ENCODE data around the gene ZNF35. TPM values are rescaled to one million over a fixed set of nuclear protein-coding genes. Genes with fewer than 3 reads are reported as not detected.

The ZNF35 gene
- 1 to 10 TPM; 2.0 to 2.7 TPM for total RNA-seq

- ATAC-seq (peak; percentile 85), DNase-seq (peak; percentile 67)
- H3K9me3 Mint-ChIP-seq (ENCODE audit: low read depth): peaks cover 28% of the 10 kb centered on the region
- H3K27ac Mint-ChIP-seq: no peak within 1 kb of the TSS
- ChIA-PET CTCF (no interaction called here), POLR2A (no interaction called here)
- H3K27me3 Mint-ChIP-seq: no peaks in the 10 kb centered on the region
- peaks cover 8% of the 10 kb centered on the region for H3K4me1 Mint-ChIP-seq
- H3K4me3 Mint-ChIP-seq: peak within 1 kb of the TSS; percentile 76
- intact Hi-C loops (cut with DNase I, micrococcal nuclease): loop anchor here (1.0 to 5.0 kb wide), 3 partner anchors 23 to 39 kb away; partner anchors contain the start of gene ZNF197 (in 2 of the 2)
- H3K36me3 Mint-ChIP-seq (ENCODE audit: low read depth): peaks cover 48% of the 10 kb centered on the region
Measured at GRCh38 chr3:44648564-44649229, at the start of gene ZNF35. Gene ZNF35 (plus strand): TSS chr3:44648732. CDS start chr3:44651068, 2,336 bp downstream.

- Mint-ChIP-seq H3K9me3 (ENCODE audit: low read depth) (peaks cover 2% of the 10 kb centered on the region), H3K4me3 (no peak overlapping the region), H3K36me3 (ENCODE audit: low read depth) (no peaks in the 10 kb centered on the region), H3K27me3 (peaks cover 3% of the 10 kb centered on the region), H3K27ac (no peak overlapping the region), H3K4me1 (no peaks in the 10 kb centered on the region)
- DNase-seq: no peak
- ATAC-seq: no peak
- intact Hi-C loops (cut with DNase I, micrococcal nuclease): no loop called here
- ChIA-PET POLR2A (no interaction called here), CTCF (no interaction called here)
Measured at GRCh38 chr3:44601749-44602148, 46.8 kb upstream of the ZNF35 start.

- H3K4me3 Mint-ChIP-seq: no peak overlapping the region
- no peak for DNase-seq
- ChIA-PET POLR2A (no interaction called here), CTCF (interaction anchor here (0.6 kb wide), 1 partner anchor 93 kb away, joined by 3 read pairs; no protein-coding TSS in a partner anchor)
- ATAC-seq: no peak
- H3K9me3 Mint-ChIP-seq (ENCODE audit: low read depth): peaks cover 5% of the 10 kb centered on the region
- intact Hi-C loops (cut with DNase I, micrococcal nuclease): no loop called here
- no peaks in the 10 kb centered on the region for H3K27me3 Mint-ChIP-seq
- H3K4me1 Mint-ChIP-seq: peaks cover 2% of the 10 kb centered on the region
- H3K36me3 Mint-ChIP-seq (ENCODE audit: low read depth): no peaks in the 10 kb centered on the region
- H3K27ac Mint-ChIP-seq: no peak overlapping the region
Measured at GRCh38 chr3:44612678-44613077, 35.9 kb upstream of the ZNF35 start.

- intact Hi-C loops (cut with DNase I, micrococcal nuclease): loop anchor here (1.0 to 5.0 kb wide), 8 partner anchors 23 to 288 kb away; partner anchors contain the start of genes ZNF35 (in 2 of the 2), TCAIM (in 1 of the 2), TMEM42 (in 1 of the 2) and ZKSCAN7 (in 1 of the 2)
- H3K27ac Mint-ChIP-seq: peak within 1 kb of the TSS; percentile 76
- peak within 1 kb of the TSS; percentile 87 for H3K4me3 Mint-ChIP-seq
- ATAC-seq (peak; percentile 93), DNase-seq (peak; percentile 81)
- ChIA-PET POLR2A (no interaction called here), CTCF (interaction anchor here (1.4 kb wide), 1 partner anchor 92 kb away, joined by 4 read pairs; no protein-coding TSS in a partner anchor)
- H3K36me3 Mint-ChIP-seq (ENCODE audit: low read depth): peaks cover 23% of the 10 kb centered on the region
- peaks cover 24% of the 10 kb centered on the region for H3K4me1 Mint-ChIP-seq
- no peaks in the 10 kb centered on the region for H3K9me3 Mint-ChIP-seq (ENCODE audit: low read depth)
- no peaks in the 10 kb centered on the region for H3K27me3 Mint-ChIP-seq
Measured at GRCh38 chr3:44624749-44625480, 23.6 kb upstream of the ZNF35 start, which contains the start of gene ZNF197. Gene ZNF197 (plus strand): TSS chr3:44625036. CDS start chr3:44629155, 4,119 bp downstream.

GRCh38 chr3:44628716-44629115, 19.8 kb upstream of the ZNF35 start:
- peaks cover 22% of the 10 kb centered on the region for H3K4me1 Mint-ChIP-seq
- ChIA-PET POLR2A (no interaction called here), CTCF (interaction anchor here (0.6 to 0.7 kb wide), 2 partner anchors 558 to 684 kb away, joined by 3 read pairs; no protein-coding TSS in a partner anchor)
- ATAC-seq (no peak), DNase-seq (no peak)
- no peak overlapping the region for H3K4me3 Mint-ChIP-seq
- H3K27ac Mint-ChIP-seq: no peak overlapping the region
- no peaks in the 10 kb centered on the region for H3K9me3 Mint-ChIP-seq (ENCODE audit: low read depth)
- intact Hi-C loops (cut with DNase I, micrococcal nuclease): no loop called here
- H3K27me3 Mint-ChIP-seq: no peaks in the 10 kb centered on the region
- peaks cover 50% of the 10 kb centered on the region for H3K36me3 Mint-ChIP-seq (ENCODE audit: low read depth)

GRCh38 chr3:44632193-44632592, 16.3 kb upstream of the ZNF35 start:
- Mint-ChIP-seq H3K9me3 (ENCODE audit: low read depth) (peaks cover 8% of the 10 kb centered on the region), H3K36me3 (ENCODE audit: low read depth) (peaks cover 74% of the 10 kb centered on the region), H3K27ac (no peak overlapping the region), H3K27me3 (no peaks in the 10 kb centered on the region), H3K4me1 (peaks cover 7% of the 10 kb centered on the region), H3K4me3 (no peak overlapping the region)
- CTCF ChIA-PET: no interaction called here
- POLR2A ChIA-PET: no interaction called here
- DNase-seq (no peak), ATAC-seq (no peak)
- intact Hi-C loops (cut with DNase I, micrococcal nuclease): no loop called here

GRCh38 chr3:44642337-44642736, 6.2 kb upstream of the ZNF35 start:
- peaks cover 70% of the 10 kb centered on the region for H3K36me3 Mint-ChIP-seq (ENCODE audit: low read depth)
- intact Hi-C loops (cut with DNase I, micrococcal nuclease): loop anchor here in 1 of 2 experiments (5.0 kb wide), 1 partner anchor 80 kb away; no protein-coding TSS in a partner anchor
- no peak overlapping the region for H3K4me3 Mint-ChIP-seq
- ChIA-PET CTCF (no interaction called here), POLR2A (no interaction called here)
- DNase-seq (no peak), ATAC-seq (no peak)
- no peak overlapping the region for H3K27ac Mint-ChIP-seq
- H3K27me3 Mint-ChIP-seq: no peaks in the 10 kb centered on the region
- no peaks in the 10 kb centered on the region for H3K4me1 Mint-ChIP-seq
- H3K9me3 Mint-ChIP-seq (ENCODE audit: low read depth): peaks cover 55% of the 10 kb centered on the region

GRCh38 chr3:44643024-44643423, 5.5 kb upstream of the ZNF35 start:
- intact Hi-C loops (cut with DNase I, micrococcal nuclease): loop anchor here in 1 of 2 experiments (5.0 kb wide), 1 partner anchor 79 kb away; no protein-coding TSS in a partner anchor
- peaks cover 6% of the 10 kb centered on the region for H3K4me1 Mint-ChIP-seq
- ATAC-seq: no peak

GRCh38 chr3:44647771-44648170, 761 bp upstream of the ZNF35 start:
- ChIA-PET CTCF (interaction anchor here (0.8 kb wide), 1 partner anchor 428 kb away, joined by 3 read pairs; no protein-coding TSS in a partner anchor), POLR2A (no interaction called here)
- Mint-ChIP-seq H3K27ac (no peak overlapping the region), H3K36me3 (ENCODE audit: low read depth) (peaks cover 49% of the 10 kb centered on the region), H3K9me3 (ENCODE audit: low read depth) (peaks cover 33% of the 10 kb centered on the region), H3K4me3 (peak overlapping the region; percentile 76), H3K27me3 (no peaks in the 10 kb centered on the region), H3K4me1 (peaks cover 8% of the 10 kb centered on the region)
- ATAC-seq (no peak), DNase-seq (no peak)
- intact Hi-C loops (cut with DNase I, micrococcal nuclease): loop anchor here (1.0 to 5.0 kb wide), 3 partner anchors 22 to 40 kb away; partner anchors contain the start of gene ZNF197 (in 2 of the 2)

More at GRCh38 chr3:44643024-44643423, 5.5 kb upstream of the ZNF35 start:
- Mint-ChIP-seq H3K27me3 (no peaks in the 10 kb centered on the region), H3K4me3 (no peak overlapping the region), H3K9me3 (ENCODE audit: low read depth) (peaks cover 56% of the 10 kb centered on the region), H3K27ac (no peak overlapping the region), H3K36me3 (ENCODE audit: low read depth) (peaks cover 69% of the 10 kb centered on the region)
- POLR2A ChIA-PET: no interaction called here
- CTCF ChIA-PET: no interaction called here
- no peak for DNase-seq

- Mint-ChIP-seq H3K4me1 (peaks cover 8% of the 10 kb centered on the region), H3K9me3 (ENCODE audit: low read depth) (peaks cover 25% of the 10 kb centered on the region), H3K36me3 (ENCODE audit: low read depth) (peaks cover 54% of the 10 kb centered on the region), H3K4me3 (no peak overlapping the region), H3K27ac (no peak overlapping the region), H3K27me3 (no peaks in the 10 kb centered on the region)
- intact Hi-C loops (cut with DNase I, micrococcal nuclease): loop anchor here in 1 of 2 experiments (2.0 to 5.0 kb wide), 2 partner anchors 25 to 38 kb away; partner anchors contain the start of gene ZNF197
- ChIA-PET CTCF (no interaction called here), POLR2A (no interaction called here)
- ATAC-seq (no peak), DNase-seq (no peak)
Measured at GRCh38 chr3:44649709-44650108, 1.2 kb downstream of the ZNF35 start.

GRCh38 chr3:44654039-44654438, 5.5 kb downstream of the ZNF35 start:
- POLR2A ChIA-PET: no interaction called here
- no peaks in the 10 kb centered on the region for H3K4me1 Mint-ChIP-seq
- no peak overlapping the region for H3K4me3 Mint-ChIP-seq

More at GRCh38 chr3:44654039-44654438, 5.5 kb downstream of the ZNF35 start:
- Mint-ChIP-seq H3K36me3 (ENCODE audit: low read depth) (peaks cover 72% of the 10 kb centered on the region), H3K9me3 (ENCODE audit: low read depth) (peaks cover 27% of the 10 kb centered on the region), H3K27me3 (no peaks in the 10 kb centered on the region), H3K27ac (no peak overlapping the region)
- intact Hi-C loops (cut with DNase I, micrococcal nuclease): no loop called here
- ATAC-seq (no peak), DNase-seq (no peak)
- CTCF ChIA-PET: interaction anchor here (0.6 kb wide), 1 partner anchor 36 kb away, joined by 3 read pairs; no protein-coding TSS in a partner anchor
